ENCODE data around the gene PPP1R14C.

PPP1R14C gene

GRCh38 chr6:150271172-150271500 is 128.3 kb downstream of the PPP1R14C start:
- no peak for DNase-seq (ENCODE audit: low read depth, low spot score)
- no CpG with 5 or more reads among the region's 1 CpG for WGBS (ENCODE audit: insufficient coverage, insufficient read length)
- Histone ChIP-seq H3K4me3 (ENCODE audit: low read length) (no peak overlapping the region), H3K27ac (ENCODE audit: low read length) (no peak overlapping the region), H3K9me3 (ENCODE audit: control insufficient read depth, insufficient read depth, low read length) (no peaks in the 10 kb centered on the region), H3K27me3 (ENCODE audit: control insufficient read depth, insufficient read depth, low read length) (no peaks in the 10 kb centered on the region), H3K36me3 (ENCODE audit: control insufficient read depth, insufficient read depth, low read length) (no peaks in the 10 kb centered on the region), H3K4me1 (ENCODE audit: control insufficient read depth, insufficient read depth, low read length) (peaks cover 4% of the 10 kb centered on the region)

- DNase-seq (ENCODE audit: low read depth, low spot score): no peak
- Histone ChIP-seq H3K27me3 (ENCODE audit: control insufficient read depth, insufficient read depth, low read length) (no peaks in the 10 kb centered on the region), H3K27ac (ENCODE audit: low read length) (no peak overlapping the region), H3K9me3 (ENCODE audit: control insufficient read depth, insufficient read depth, low read length) (no peaks in the 10 kb centered on the region), H3K36me3 (ENCODE audit: control insufficient read depth, insufficient read depth, low read length) (no peaks in the 10 kb centered on the region), H3K4me3 (ENCODE audit: low read length) (no peak overlapping the region), H3K4me1 (ENCODE audit: control insufficient read depth, insufficient read depth, low read length) (peaks cover 4% of the 10 kb centered on the region)
- WGBS (ENCODE audit: insufficient coverage, insufficient read length): no CpG with 5 or more reads among the region's 6 CpGs
These were observed 128.8 kb downstream of the PPP1R14C start for GRCh38 chr6:150271501-150272263.

GRCh38 chr6:150272264-150272975 is 129.6 kb downstream of the PPP1R14C start:
- Histone ChIP-seq H3K4me3 (ENCODE audit: low read length) (no peak overlapping the region), H3K36me3 (ENCODE audit: control insufficient read depth, insufficient read depth, low read length) (no peaks in the 10 kb centered on the region), H3K27me3 (ENCODE audit: control insufficient read depth, insufficient read depth, low read length) (no peaks in the 10 kb centered on the region), H3K9me3 (ENCODE audit: control insufficient read depth, insufficient read depth, low read length) (no peaks in the 10 kb centered on the region), H3K27ac (ENCODE audit: low read length) (no peak overlapping the region), H3K4me1 (ENCODE audit: control insufficient read depth, insufficient read depth, low read length) (peaks cover 4% of the 10 kb centered on the region)
- no CpG with 5 or more reads among the region's 7 CpGs for WGBS (ENCODE audit: insufficient coverage, insufficient read length)
- no peak for DNase-seq (ENCODE audit: low read depth, low spot score)

GRCh38 chr6:150272976-150273315 is 130.1 kb downstream of the PPP1R14C start:
- no CpG with 5 or more reads among the region's 2 CpGs for WGBS (ENCODE audit: insufficient coverage, insufficient read length)
- Histone ChIP-seq H3K27ac (ENCODE audit: low read length) (no peak overlapping the region), H3K27me3 (ENCODE audit: control insufficient read depth, insufficient read depth, low read length) (no peaks in the 10 kb centered on the region), H3K4me1 (ENCODE audit: control insufficient read depth, insufficient read depth, low read length) (peaks cover 4% of the 10 kb centered on the region), H3K9me3 (ENCODE audit: control insufficient read depth, insufficient read depth, low read length) (no peaks in the 10 kb centered on the region), H3K36me3 (ENCODE audit: control insufficient read depth, insufficient read depth, low read length) (no peaks in the 10 kb centered on the region), H3K4me3 (ENCODE audit: low read length) (no peak overlapping the region)
- no peak for DNase-seq (ENCODE audit: low read depth, low spot score)

- peaks cover 4% of the 10 kb centered on the region for H3K4me1 ChIP-seq (ENCODE audit: control insufficient read depth, insufficient read depth, low read length)
- no peaks in the 10 kb centered on the region for H3K27me3 ChIP-seq (ENCODE audit: control insufficient read depth, insufficient read depth, low read length)
- no peak overlapping the region for H3K27ac ChIP-seq (ENCODE audit: low read length)
- WGBS (ENCODE audit: insufficient coverage, insufficient read length): no CpG with 5 or more reads among the region's 15 CpGs
- H3K9me3 ChIP-seq (ENCODE audit: control insufficient read depth, insufficient read depth, low read length): no peaks in the 10 kb centered on the region
- no peak for DNase-seq (ENCODE audit: low read depth, low spot score)
- H3K36me3 ChIP-seq (ENCODE audit: control insufficient read depth, insufficient read depth, low read length): no peaks in the 10 kb centered on the region
- H3K4me3 ChIP-seq (ENCODE audit: low read length): no peak overlapping the region
These were observed 130.8 kb downstream of the PPP1R14C start for GRCh38 chr6:150273457-150274309.

GRCh38 chr6:150275489-150275888 is 132.6 kb downstream of the PPP1R14C start:
- DNase-seq (ENCODE audit: low read depth, low spot score): no peak
- no peaks in the 10 kb centered on the region for H3K27me3 ChIP-seq (ENCODE audit: control insufficient read depth, insufficient read depth, low read length)

GRCh38 chr6:150276168-150276936 is 133.5 kb downstream of the PPP1R14C start:
- H3K4me3 ChIP-seq (ENCODE audit: low read length): no peak overlapping the region
- WGBS (ENCODE audit: insufficient coverage, insufficient read length): no CpG with 5 or more reads among the region's 8 CpGs
- H3K36me3 ChIP-seq (ENCODE audit: control insufficient read depth, insufficient read depth, low read length): no peaks in the 10 kb centered on the region
- H3K4me1 ChIP-seq (ENCODE audit: control insufficient read depth, insufficient read depth, low read length): no peaks in the 10 kb centered on the region
- H3K9me3 ChIP-seq (ENCODE audit: control insufficient read depth, insufficient read depth, low read length): no peaks in the 10 kb centered on the region
- H3K27me3 ChIP-seq (ENCODE audit: control insufficient read depth, insufficient read depth, low read length): no peaks in the 10 kb centered on the region
- no peak for DNase-seq (ENCODE audit: low read depth, low spot score)
- no peak overlapping the region for H3K27ac ChIP-seq (ENCODE audit: low read length)

More at GRCh38 chr6:150275489-150275888, 132.6 kb downstream of the PPP1R14C start:
- Histone ChIP-seq H3K27ac (ENCODE audit: low read length) (no peak overlapping the region), H3K4me3 (ENCODE audit: low read length) (no peak overlapping the region), H3K36me3 (ENCODE audit: control insufficient read depth, insufficient read depth, low read length) (no peaks in the 10 kb centered on the region), H3K9me3 (ENCODE audit: control insufficient read depth, insufficient read depth, low read length) (no peaks in the 10 kb centered on the region), H3K4me1 (ENCODE audit: control insufficient read depth, insufficient read depth, low read length) (no peaks in the 10 kb centered on the region)
- no CpG with 5 or more reads among the region's 6 CpGs for WGBS (ENCODE audit: insufficient coverage, insufficient read length)

GRCh38 chr6:150276937-150277742 is 134.3 kb downstream of the PPP1R14C start:
- Histone ChIP-seq H3K27me3 (ENCODE audit: control insufficient read depth, insufficient read depth, low read length) (no peaks in the 10 kb centered on the region), H3K36me3 (ENCODE audit: control insufficient read depth, insufficient read depth, low read length) (no peaks in the 10 kb centered on the region), H3K27ac (ENCODE audit: low read length) (no peak overlapping the region), H3K9me3 (ENCODE audit: control insufficient read depth, insufficient read depth, low read length) (no peaks in the 10 kb centered on the region), H3K4me1 (ENCODE audit: control insufficient read depth, insufficient read depth, low read length) (no peaks in the 10 kb centered on the region), H3K4me3 (ENCODE audit: low read length) (no peak overlapping the region)
- no peak for DNase-seq (ENCODE audit: low read depth, low spot score)
- no CpG with 5 or more reads among the region's 10 CpGs for WGBS (ENCODE audit: insufficient coverage, insufficient read length)

GRCh38 chr6:150279533-150279932 is 136.7 kb downstream of the PPP1R14C start:
- H3K27me3 ChIP-seq (ENCODE audit: control insufficient read depth, insufficient read depth, low read length): no peaks in the 10 kb centered on the region
- no peak for DNase-seq (ENCODE audit: low read depth, low spot score)
- no CpG with 5 or more reads among the region's 1 CpG for WGBS (ENCODE audit: insufficient coverage, insufficient read length)
- H3K27ac ChIP-seq (ENCODE audit: low read length): no peak overlapping the region
- H3K9me3 ChIP-seq (ENCODE audit: control insufficient read depth, insufficient read depth, low read length): no peaks in the 10 kb centered on the region
- H3K4me3 ChIP-seq (ENCODE audit: low read length): no peak overlapping the region
- H3K36me3 ChIP-seq (ENCODE audit: control insufficient read depth, insufficient read depth, low read length): no peaks in the 10 kb centered on the region
- no peaks in the 10 kb centered on the region for H3K4me1 ChIP-seq (ENCODE audit: control insufficient read depth, insufficient read depth, low read length)

All from iPS DF 6.9 (cell line).